ENCODE results near the gene RPL27. TPM values are rescaled to one million over a fixed set of nuclear protein-coding genes. Genes with fewer than 3 reads are reported as not detected.

RPL27 gene
- total RNA-seq, 1 experiment from 2014 or later = 1,565 TPM

- H3K4me3 ChIP-seq (ENCODE audit: low read depth, low read length) = no peak overlapping the region
- Mint-ChIP-seq H3K36me3 (ENCODE audit: insufficient read depth, unreplicated experiment) (peaks cover 14% of the 10 kb centered on the region), H3K27me3 (ENCODE audit: insufficient read depth, unreplicated experiment) (no peaks in the 10 kb centered on the region), H3K27ac (ENCODE audit: unreplicated experiment) (peak overlapping the region; percentile 62), H3K4me1 (ENCODE audit: low read depth, unreplicated experiment) (no peaks in the 10 kb centered on the region), H3K9me3 (ENCODE audit: unreplicated experiment) (no peaks in the 10 kb centered on the region), H3K4me3 (ENCODE audit: unreplicated experiment) (no peak overlapping the region)
- TF ChIP-seq CTCF (IDR thresholded peaks at IDR 0.05; ENCODE audit: insufficient read depth in 1 of 2, low read depth in 1 of 2, low read length in 1 of 2, severe bottlenecking in 1 of 2, unreplicated experiment in 1 of 2) = no peak
- no peaks in the 10 kb centered on the region; the same call in 1 of the 2 replicates for H3K36me3 ChIP-seq (ENCODE audit: control insufficient read depth, insufficient read depth, low read length)
- no peaks in the 10 kb centered on the region for H3K4me1 ChIP-seq
- intact Hi-C loops (cut with micrococcal nuclease; ENCODE audit: unreplicated experiment) = no loop called here
- H3K27me3 ChIP-seq (replicated peaks; ENCODE audit: control insufficient read depth, insufficient read depth, low read length) = no peaks in the 10 kb centered on the region
- ChIA-PET CTCF (no interaction called here), POLR2A (interaction anchor here (0.5 kb wide), 1 partner anchor 238 kb away, joined by 3 read pairs; no protein-coding TSS in a partner anchor)
- H3K9me3 ChIP-seq = no peaks in the 10 kb centered on the region
- no peak for DNase-seq
- no TSS peak for BruUV-seq (replicated peaks)
These were observed 43.9 kb downstream of the RPL27 start for GRCh38 chr17:43042025-43042628.

GRCh38 chr17:43043307-43043706, 45.1 kb downstream of the RPL27 start:
- TF ChIP-seq CTCF (IDR thresholded peaks at IDR 0.05; ENCODE audit: insufficient read depth in 1 of 2, low read depth in 1 of 2, low read length in 1 of 2, severe bottlenecking in 1 of 2, unreplicated experiment in 1 of 2) = no peak
- Histone ChIP-seq H3K4me1 (no peaks in the 10 kb centered on the region), H3K27me3 (replicated peaks; ENCODE audit: control insufficient read depth, insufficient read depth, low read length) (no peaks in the 10 kb centered on the region), H3K9me3 (no peaks in the 10 kb centered on the region), H3K36me3 (ENCODE audit: control insufficient read depth, insufficient read depth, low read length) (no peaks in the 10 kb centered on the region; the same call in 1 of the 2 replicates), H3K4me3 (ENCODE audit: low read depth, low read length) (no peak overlapping the region)
- BruUV-seq (replicated peaks) = no TSS peak
- no peak overlapping the region for H3K4me3 Mint-ChIP-seq (ENCODE audit: unreplicated experiment)
- no peaks in the 10 kb centered on the region for H3K27me3 Mint-ChIP-seq (ENCODE audit: insufficient read depth, unreplicated experiment)
- POLR2A ChIA-PET = no interaction called here
- peaks cover 20% of the 10 kb centered on the region for H3K36me3 Mint-ChIP-seq (ENCODE audit: insufficient read depth, unreplicated experiment)
- H3K9me3 Mint-ChIP-seq (ENCODE audit: unreplicated experiment) = no peaks in the 10 kb centered on the region
- no peak overlapping the region for H3K27ac Mint-ChIP-seq (ENCODE audit: unreplicated experiment)
- CTCF ChIA-PET = no interaction called here
- intact Hi-C loops (cut with micrococcal nuclease; ENCODE audit: unreplicated experiment) = no loop called here
- H3K4me1 Mint-ChIP-seq (ENCODE audit: low read depth, unreplicated experiment) = no peaks in the 10 kb centered on the region
- DNase-seq = no peak

GRCh38 chr17:43044024-43044423, 45.8 kb downstream of the RPL27 start:
- H3K9me3 Mint-ChIP-seq (ENCODE audit: unreplicated experiment) = no peaks in the 10 kb centered on the region
- no peak for TF ChIP-seq CTCF (IDR thresholded peaks at IDR 0.05; ENCODE audit: insufficient read depth in 1 of 2, low read depth in 1 of 2, low read length in 1 of 2, severe bottlenecking in 1 of 2, unreplicated experiment in 1 of 2)
- ChIA-PET POLR2A (no interaction called here), CTCF (no interaction called here)
- H3K27me3 Mint-ChIP-seq (ENCODE audit: insufficient read depth, unreplicated experiment) = no peaks in the 10 kb centered on the region
- Histone ChIP-seq H3K27me3 (replicated peaks; ENCODE audit: control insufficient read depth, insufficient read depth, low read length) (no peaks in the 10 kb centered on the region), H3K36me3 (ENCODE audit: control insufficient read depth, insufficient read depth, low read length) (no peaks in the 10 kb centered on the region; the same call in 1 of the 2 replicates), H3K4me3 (ENCODE audit: low read depth, low read length) (no peak overlapping the region), H3K9me3 (no peaks in the 10 kb centered on the region), H3K4me1 (no peaks in the 10 kb centered on the region)
- no peak for DNase-seq
- BruUV-seq (replicated peaks) = no TSS peak
- no peak overlapping the region for H3K4me3 Mint-ChIP-seq (ENCODE audit: unreplicated experiment)
- intact Hi-C loops (cut with micrococcal nuclease; ENCODE audit: unreplicated experiment) = no loop called here
- peaks cover 27% of the 10 kb centered on the region for H3K36me3 Mint-ChIP-seq (ENCODE audit: insufficient read depth, unreplicated experiment)
- H3K27ac Mint-ChIP-seq (ENCODE audit: unreplicated experiment) = no peak overlapping the region
- H3K4me1 Mint-ChIP-seq (ENCODE audit: low read depth, unreplicated experiment) = no peaks in the 10 kb centered on the region

Measured in Caco-2 (cell line).